ENCODE results near the gene SPACA4. TPM values are rescaled to one million over a fixed set of nuclear protein-coding genes. Genes with fewer than 3 reads are reported as not detected.

The SPACA4 gene
- total and polyA plus RNA-seq, 9 of the 15 experiments (the other 6 are each of a cell fraction or from before 2014, with no cell fraction given), result not detected

DNA sequence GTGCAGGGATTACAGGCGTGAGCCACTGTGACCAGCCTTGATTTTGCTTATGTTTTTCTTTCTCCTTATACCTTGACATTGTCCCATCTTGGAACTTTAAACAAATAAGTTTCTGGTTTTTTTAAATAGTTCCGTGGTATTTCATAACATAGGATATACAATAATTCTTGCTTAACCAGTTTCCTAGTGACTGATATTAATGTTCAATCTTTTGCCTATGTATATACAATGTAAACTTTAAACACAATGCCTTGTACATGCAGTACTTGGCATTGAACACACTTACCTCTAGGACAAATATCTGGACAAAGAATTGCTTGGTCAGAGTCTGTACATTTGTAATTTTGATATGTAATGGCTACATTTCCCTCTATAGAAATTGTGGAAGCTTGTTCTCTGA, 24.4 kb upstream of the SPACA4 start (continued):
- TF ChIP-seq, protein P1, sequence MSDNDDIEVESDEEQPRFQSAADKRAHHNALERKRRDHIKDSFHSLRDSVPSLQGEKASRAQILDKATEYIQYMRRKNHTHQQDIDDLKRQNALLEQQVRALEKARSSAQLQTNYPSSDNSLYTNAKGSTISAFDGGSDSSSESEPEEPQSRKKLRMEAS (CRISPR knock-in tag; IDR thresholded peaks at IDR 0.05), result no peak
- TF ChIP-seq ASH1L (IDR thresholded peaks at IDR 0.05; ENCODE audit: borderline replicate concordance, low read depth, partially characterized antibody) (no peak), HMG20B (CRISPR knock-in tag; IDR thresholded peaks at IDR 0.05) (no peak), TCF3 (CRISPR knock-in tag; IDR thresholded peaks at IDR 0.05) (no peak), ZNF146 (CRISPR knock-in tag; IDR thresholded peaks at IDR 0.05; ENCODE audit: unreplicated experiment) (no peak), ZNF23 (CRISPR knock-in tag; IDR thresholded peaks at IDR 0.05) (no peak), ZBTB8A (IDR thresholded peaks at IDR 0.05; ENCODE audit: partially characterized antibody) (no peak), HDAC8 (tag; IDR thresholded peaks at IDR 0.05) (no peak), ELF4 (CRISPR knock-in tag; IDR thresholded peaks at IDR 0.05) (no peak), PPARD (CRISPR knock-in tag; IDR thresholded peaks at IDR 0.05) (no peak), RB1 (IDR thresholded peaks at IDR 0.05; ENCODE audit: low read depth) (no peak)

DNA sequence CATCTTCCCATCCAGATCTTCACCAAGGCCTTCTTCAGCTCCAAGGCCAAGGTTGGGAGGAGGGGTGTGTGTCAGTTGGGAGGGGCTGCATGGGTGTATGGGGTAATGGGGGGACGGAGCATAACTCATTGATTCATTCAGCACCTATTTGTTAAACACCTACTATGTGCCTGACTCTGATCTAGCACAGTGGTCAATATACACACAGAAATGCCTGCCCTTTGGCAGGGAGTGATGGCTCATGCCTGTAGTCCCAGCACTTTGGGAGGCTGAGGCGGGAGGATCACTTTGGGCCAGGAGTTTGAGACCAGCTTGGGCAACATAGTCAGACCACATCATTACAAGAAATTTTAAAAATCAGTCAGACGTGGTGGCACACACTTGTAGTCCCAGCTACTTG, 19.2 kb upstream of the SPACA4 start:
- no peak overlapping the region for H3K4me2 ChIP-seq (ENCODE audit: insufficient read depth, low read length)
- H3K9me1 ChIP-seq (ENCODE audit: control insufficient read depth, insufficient read depth, low read length), result no peaks in the 10 kb centered on the region
- H3K9me3 ChIP-seq (replicated peaks; ENCODE audit: control insufficient read depth, insufficient read depth, low read depth, low read length), result no peaks in the 10 kb centered on the region
- H2AFZ ChIP-seq (ENCODE audit: low read depth, low read length), result no peak overlapping the region
- ATAC-seq (no peak), FAIRE-seq (no peak), DNase-seq (ENCODE audit: extremely low read depth in 1 of 4, low spot score in 3 of 4) (no peak)
- TF ChIP-seq ZNF584 (CRISPR knock-in tag; IDR thresholded peaks at IDR 0.05; ENCODE audit: low read depth) (no peak), ZKSCAN1 (IDR thresholded peaks at IDR 0.05; ENCODE audit: low read depth, low read length) (peak; percentile 87)
- H4K20me1 ChIP-seq (replicated peaks; ENCODE audit: control insufficient read depth, insufficient read depth, low read length), result no peaks in the 10 kb centered on the region
- BruUV-seq (replicated peaks), result no TSS peak
- intact Hi-C loops (cut with micrococcal nuclease), result loop anchor here (5.0 kb wide), 1 partner anchor 195 kb away; no protein-coding TSS in a partner anchor
- in situ Hi-C loops (cut with MboI), result loop anchor here (5.0 to 25.0 kb wide), 2 partner anchors 270 to 1525 kb away; no protein-coding TSS in a partner anchor
- no peaks in the 10 kb centered on the region for H3K79me2 ChIP-seq (ENCODE audit: control insufficient read depth, insufficient read depth, low read length)
- WGBS (ENCODE audit: insufficient coverage, low coverage, missing lambda C conversion rate), result 68% methylated on average over 3 of the region's 3 CpGs
- H3K9ac ChIP-seq (ENCODE audit: insufficient read depth in 1 of 2, low read depth in 2 of 2, low read length in 2 of 2), result peak overlapping the region in 1 of 2 experiments; percentile 52; a peak in 1 of 4 replicates
- H3K27ac ChIP-seq (ENCODE audit: extremely low read depth, low read depth, low read length), result no peak overlapping the region
- no peak overlapping the region for H3K4me3 ChIP-seq
- no peaks in the 10 kb centered on the region for H3K27me3 ChIP-seq (ENCODE audit: control insufficient read depth in 2 of 2, insufficient read depth in 2 of 2, low read length in 2 of 2)
- H3K36me3 ChIP-seq (ENCODE audit: control insufficient read depth, insufficient read depth, low read length), result no peaks in the 10 kb centered on the region
- POLR2A ChIA-PET, result interaction anchor here (0.5 to 2.6 kb wide), 3 partner anchors 32 to 85 kb away, joined by 3 to 13 read pairs (median 3); partner anchors contain the start of genes RPL18 and SPHK2
- CTCF ChIA-PET (ENCODE audit: low intra/inter-chr PET ratio), result interaction anchor here (3.9 kb wide), 1 partner anchor 81 kb away, joined by 24 read pairs; no protein-coding TSS in a partner anchor
- H3K4me1 ChIP-seq (replicated peaks in 1 of 2; ENCODE audit: control insufficient read depth in 2 of 2, insufficient read depth in 2 of 2, low read length in 2 of 2), result peaks cover 3 to 30% of the 10 kb centered on the region in 2 experiments; a peak in 2 of 5 replicates
